PC-9 (cell line): ENCODE results near the gene YWHAE. TPM values are rescaled to one million over a fixed set of nuclear protein-coding genes. Genes with fewer than 3 reads are reported as not detected.
"Not testable (repeated sequence)": the region's sequence is repeated elsewhere in the genome, so short reads cannot be mapped to it uniquely, and the experiment has no call there.

Experiments
- BruUV-seq: library from RNA; stranded (reverse); fragments of 400-500 nt; replicated peaks from 2 replicates; lab custom pipeline; 2021; lab: Mats Ljungman, UMichigan
- CTCF ChIA-PET: fragments of 300-600 bp; sonication (Branson Sonifier 250); formaldehyde crosslinking; loops from one replicate; lab custom pipeline; 2022; ENCODE audit warnings: antibody characterized with exemption; lab: Charles Lee
- POLR2A ChIA-PET: fragments of 300-600 bp; sonication (Branson Sonifier 250); formaldehyde crosslinking; loops from one replicate; lab custom pipeline; 2022; ENCODE audit warnings: antibody characterized with exemption; ENCODE audit not compliant: unreplicated experiment; lab: Charles Lee
- DNase-seq, 2 experiments: peaks; one replicate each; pipeline versions ENCODE4 v3.0.0 to v3.0.0-alpha.2; 2015 to 2022; ENCODE audit warnings: mixed read lengths in 1 of 2
- H2AFZ ChIP-seq: fragments of 200-600 bp; sonication (generic); 2 replicates; pipeline ENCODE4 v1.8.1; 2017; ENCODE audit warnings: antibody characterized with exemption
- H3F3A ChIP-seq: fragments of 200-600 bp; sonication (generic); 2 replicates; pipeline ENCODE4 v1.8.1; 2017; ENCODE audit warnings: antibody characterized with exemption, mild to moderate bottlenecking, low read depth; ENCODE audit not compliant: insufficient read depth
- H3K27ac ChIP-seq: fragments of 200-600 bp; sonication (generic); 2 replicates; pipeline ENCODE4 v1.6.1; 2016; ENCODE audit warnings: mixed run types
- H3K27me3 ChIP-seq: fragments of 200-600 bp; sonication (generic); 2 replicates; pipeline ENCODE4 v1.6.1; 2016; ENCODE audit warnings: low read depth, mixed run types; ENCODE audit not compliant: insufficient read depth
- H3K36me3 ChIP-seq: fragments of 200-600 bp; sonication (generic); 2 replicates; pipeline ENCODE4 v1.6.1; 2016; ENCODE audit warnings: low read depth, mixed run types
- H3K4me1 ChIP-seq: fragments of 200-600 bp; sonication (generic); replicated peaks from 2 replicates; pipeline ENCODE4 v1.6.1; 2016; ENCODE audit warnings: mixed run types; ENCODE audit not compliant: insufficient read depth
- H3K4me2 ChIP-seq: fragments of 200-600 bp; sonication (generic); 2 replicates; pipeline ENCODE4 v1.6.1; 2017; ENCODE audit warnings: mixed run types
- H3K4me3 ChIP-seq: fragments of 200-600 bp; sonication (generic); 2 replicates; pipeline ENCODE4 v1.6.1; 2016; ENCODE audit warnings: mixed run types
- H3K79me2 ChIP-seq: fragments of 200-600 bp; sonication (generic); 2 replicates; pipeline ENCODE4 v1.6.1; 2017; ENCODE audit warnings: low read depth, mixed run types
- H3K9me2 ChIP-seq: fragments of 200-600 bp; sonication (generic); 2 replicates; pipeline ENCODE4 v1.8.1; 2017; ENCODE audit warnings: mild to moderate bottlenecking; ENCODE audit not compliant: insufficient read depth
- H3K9me3 ChIP-seq: fragments of 200-600 bp; sonication (generic); 2 replicates; pipeline ENCODE4 v1.8.1; 2016; ENCODE audit warnings: low read depth; ENCODE audit not compliant: insufficient read depth
- H4K20me1 ChIP-seq: fragments of 200-600 bp; sonication (generic); 2 replicates; pipeline ENCODE4 v1.8.1; 2017; ENCODE audit not compliant: insufficient read depth
- EZH2 ChIP-seq: fragments of 200-600 bp; sonication (generic); IDR thresholded peaks from 2 replicates; pipeline ENCODE4 v1.8.0; 2017; ENCODE audit warnings: antibody characterized with exemption, low read depth
- intact Hi-C: fragments of 100-400 bp; cut with micrococcal nuclease; formaldehyde crosslinking; loops from one replicate; pipeline ENCODE4 v1.10.0; 2022; ENCODE audit not compliant: unreplicated experiment
- total RNA-seq: library from RNA; stranded (reverse); gene quantifications from 2 replicates; pipeline ENCODE4 v1.2.3, GENCODE V29; 2021
- TF ChIP-seq, protein P1 (sequence below): fragments of 200-600 bp; sonication (generic); conservative IDR thresholded peaks from 2 replicates; pipeline ENCODE4 v1.6.1; 2017; ENCODE audit warnings: mixed run types, antibody characterized with exemption, mild to moderate bottlenecking, moderate library complexity

YWHAE gene
- total RNA-seq, 1 experiment from 2014 or later = 1,140 TPM

DNA sequence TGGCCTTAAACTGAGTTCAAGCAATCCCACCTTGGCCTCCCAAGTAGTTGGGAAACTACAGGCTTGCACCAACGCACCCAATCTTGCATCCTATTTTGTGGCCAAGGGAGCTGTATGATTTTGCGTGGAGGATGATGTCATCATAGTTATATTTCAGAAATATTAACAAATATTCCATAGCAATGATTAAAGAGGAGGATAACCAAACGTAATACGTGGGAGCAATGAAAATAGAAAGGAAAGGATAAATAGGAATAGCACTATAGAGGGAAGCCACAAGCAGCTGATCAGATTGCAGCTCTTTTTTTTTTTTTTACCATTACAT, 2.2 kb upstream of the YWHAE start:
- BruUV-seq = no TSS peak
- Histone ChIP-seq H3K4me1 (peaks cover 13% of the 10 kb centered on the region), H3K36me3 (peaks cover 12% of the 10 kb centered on the region), H3K9me2 (no peaks in the 10 kb centered on the region), H4K20me1 (peaks cover 21% of the 10 kb centered on the region), H3K79me2 (peaks cover 28% of the 10 kb centered on the region), H3K9me3 (no peaks in the 10 kb centered on the region), H3K4me2 (no peak overlapping the region), H3K27me3 (no peaks in the 10 kb centered on the region), H3K27ac (no peak overlapping the region), H3K4me3 (no peak overlapping the region), H3F3A (peaks cover 12% of the 10 kb centered on the region; the same call in 1 of the 2 replicates), H2AFZ (no peak overlapping the region)
- ChIA-PET POLR2A (interaction anchor here (0.6 to 0.7 kb wide), 2 partner anchors 37 to 60 kb away, joined by 3 to 4 read pairs; no protein-coding TSS in a partner anchor), CTCF (no interaction called here)
- intact Hi-C loops = no loop called here
- no peak for DNase-seq
- TF ChIP-seq, protein P1, sequence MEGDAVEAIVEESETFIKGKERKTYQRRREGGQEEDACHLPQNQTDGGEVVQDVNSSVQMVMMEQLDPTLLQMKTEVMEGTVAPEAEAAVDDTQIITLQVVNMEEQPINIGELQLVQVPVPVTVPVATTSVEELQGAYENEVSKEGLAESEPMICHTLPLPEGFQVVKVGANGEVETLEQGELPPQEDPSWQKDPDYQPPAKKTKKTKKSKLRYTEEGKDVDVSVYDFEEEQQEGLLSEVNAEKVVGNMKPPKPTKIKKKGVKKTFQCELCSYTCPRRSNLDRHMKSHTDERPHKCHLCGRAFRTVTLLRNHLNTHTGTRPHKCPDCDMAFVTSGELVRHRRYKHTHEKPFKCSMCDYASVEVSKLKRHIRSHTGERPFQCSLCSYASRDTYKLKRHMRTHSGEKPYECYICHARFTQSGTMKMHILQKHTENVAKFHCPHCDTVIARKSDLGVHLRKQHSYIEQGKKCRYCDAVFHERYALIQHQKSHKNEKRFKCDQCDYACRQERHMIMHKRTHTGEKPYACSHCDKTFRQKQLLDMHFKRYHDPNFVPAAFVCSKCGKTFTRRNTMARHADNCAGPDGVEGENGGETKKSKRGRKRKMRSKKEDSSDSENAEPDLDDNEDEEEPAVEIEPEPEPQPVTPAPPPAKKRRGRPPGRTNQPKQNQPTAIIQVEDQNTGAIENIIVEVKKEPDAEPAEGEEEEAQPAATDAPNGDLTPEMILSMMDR = no peak
- TF ChIP-seq EZH2 = no peak

DNA sequence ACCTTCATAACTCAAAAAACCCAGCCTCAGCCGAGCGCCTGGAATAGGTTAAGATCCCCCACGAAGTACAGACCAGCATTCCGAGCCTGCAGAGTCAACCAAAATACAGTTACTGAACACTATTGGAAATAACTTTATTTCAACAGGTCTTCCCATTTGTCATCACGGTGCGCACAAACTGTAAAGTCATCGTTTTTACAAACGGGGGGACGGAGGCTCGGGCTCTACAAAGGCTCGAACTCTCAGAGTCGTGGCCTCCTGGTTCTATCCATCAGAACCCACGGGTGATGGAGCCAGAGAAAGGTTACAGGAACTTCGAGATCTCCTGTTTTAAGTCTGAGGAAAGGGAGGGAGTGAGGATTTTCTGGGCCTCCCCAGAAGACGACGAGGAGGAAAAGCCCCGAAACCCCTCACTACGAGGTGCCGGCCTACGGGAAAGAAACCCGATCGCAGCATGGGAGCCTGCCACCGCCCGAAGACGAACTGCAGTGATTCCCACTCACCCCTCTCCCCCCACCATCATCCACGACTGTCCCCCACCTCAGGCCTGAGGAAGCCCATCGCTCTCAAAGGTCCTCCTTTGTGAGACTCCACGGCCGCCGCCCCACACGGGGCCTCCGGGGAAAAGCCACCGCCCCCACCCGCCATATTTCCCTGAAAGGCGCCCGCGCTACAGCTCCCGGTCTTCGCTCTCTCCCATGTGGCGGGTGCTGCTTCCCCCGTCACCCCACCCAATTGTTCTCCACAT, 917 bp downstream of the YWHAE start:
- H3K4me1 ChIP-seq = peaks cover 42% of the 10 kb centered on the region
- H3K27ac ChIP-seq = peak overlapping the region; percentile 96
- peak overlapping the region; percentile 97 for H3K4me2 ChIP-seq
- DNase-seq = no peak
- H2AFZ ChIP-seq = no peak overlapping the region
- TSS peak; percentile 26 for BruUV-seq
- intact Hi-C loops = loop anchor here (10.0 kb wide), 1 partner anchor 56 kb away; the partner anchor contains the start of gene CRK
- H3K27me3 ChIP-seq = no peaks in the 10 kb centered on the region
- peaks cover 31% of the 10 kb centered on the region for H3K36me3 ChIP-seq
- H3K9me2 ChIP-seq = no peaks in the 10 kb centered on the region
- no peak for TF ChIP-seq EZH2
- H3K9me3 ChIP-seq = no peaks in the 10 kb centered on the region
- H3K4me3 ChIP-seq = peak overlapping the region; percentile 96
- peaks cover 59% of the 10 kb centered on the region for H3K79me2 ChIP-seq
- CTCF ChIA-PET = interaction anchor here (0.7 kb wide), 1 partner anchor 48 kb away, joined by 4 read pairs; no protein-coding TSS in a partner anchor
- H3F3A ChIP-seq = peaks cover 34% of the 10 kb centered on the region; the same call in 1 of the 2 replicates
- POLR2A ChIA-PET = interaction anchor here (0.6 to 0.7 kb wide), 2 partner anchors 32 to 85 kb away, joined by 7 to 11 read pairs; no protein-coding TSS in a partner anchor
- H4K20me1 ChIP-seq = peaks cover 52% of the 10 kb centered on the region

DNA sequence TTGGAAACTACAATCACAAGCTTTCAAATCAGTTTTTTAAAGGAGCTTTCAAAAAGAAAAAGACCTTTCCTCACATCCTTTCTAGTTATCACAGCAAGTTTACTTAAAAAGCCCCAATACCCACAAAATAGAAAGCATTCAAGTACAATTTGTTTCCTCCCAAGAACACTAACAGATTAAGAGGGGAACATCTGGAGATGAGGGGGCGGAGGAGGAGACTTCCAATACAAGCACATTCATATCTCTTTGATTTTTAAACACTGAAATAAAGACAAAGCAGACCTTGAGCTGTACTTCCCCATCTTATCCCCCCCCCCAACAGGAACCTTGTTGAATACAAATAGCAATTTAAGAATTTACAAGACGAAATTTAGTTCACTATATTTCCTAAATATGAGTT, 2.0 kb downstream of the YWHAE start:
- Histone ChIP-seq H3K4me2 (peak overlapping the region; percentile 97), H4K20me1 (peaks cover 63% of the 10 kb centered on the region), H3K9me3 (no peaks in the 10 kb centered on the region), H3K79me2 (peaks cover 70% of the 10 kb centered on the region), H2AFZ (no peak overlapping the region), H3K36me3 (peaks cover 34% of the 10 kb centered on the region), H3K27me3 (no peaks in the 10 kb centered on the region), H3K4me1 (peaks cover 53% of the 10 kb centered on the region), H3K27ac (peak overlapping the region; percentile 96; the same call in 1 of the 2 replicates), H3K4me3 (peak overlapping the region; percentile 96), H3F3A (peaks cover 43% of the 10 kb centered on the region; the same call in 1 of the 2 replicates), H3K9me2 (no peaks in the 10 kb centered on the region)
- intact Hi-C loops = loop anchor here (10.0 kb wide), 1 partner anchor 57 kb away; the partner anchor contains the start of gene CRK
- no peak for DNase-seq
- no TSS peak for BruUV-seq
- ChIA-PET CTCF (interaction anchor here (1.2 kb wide), 1 partner anchor 33 kb away, joined by 4 read pairs; no protein-coding TSS in a partner anchor), POLR2A (interaction anchor here (0.6 to 0.7 kb wide), 3 partner anchors 12 to 90 kb away, joined by 3 to 4 read pairs (median 3); no protein-coding TSS in a partner anchor)
- TF ChIP-seq EZH2 = no peak

DNA sequence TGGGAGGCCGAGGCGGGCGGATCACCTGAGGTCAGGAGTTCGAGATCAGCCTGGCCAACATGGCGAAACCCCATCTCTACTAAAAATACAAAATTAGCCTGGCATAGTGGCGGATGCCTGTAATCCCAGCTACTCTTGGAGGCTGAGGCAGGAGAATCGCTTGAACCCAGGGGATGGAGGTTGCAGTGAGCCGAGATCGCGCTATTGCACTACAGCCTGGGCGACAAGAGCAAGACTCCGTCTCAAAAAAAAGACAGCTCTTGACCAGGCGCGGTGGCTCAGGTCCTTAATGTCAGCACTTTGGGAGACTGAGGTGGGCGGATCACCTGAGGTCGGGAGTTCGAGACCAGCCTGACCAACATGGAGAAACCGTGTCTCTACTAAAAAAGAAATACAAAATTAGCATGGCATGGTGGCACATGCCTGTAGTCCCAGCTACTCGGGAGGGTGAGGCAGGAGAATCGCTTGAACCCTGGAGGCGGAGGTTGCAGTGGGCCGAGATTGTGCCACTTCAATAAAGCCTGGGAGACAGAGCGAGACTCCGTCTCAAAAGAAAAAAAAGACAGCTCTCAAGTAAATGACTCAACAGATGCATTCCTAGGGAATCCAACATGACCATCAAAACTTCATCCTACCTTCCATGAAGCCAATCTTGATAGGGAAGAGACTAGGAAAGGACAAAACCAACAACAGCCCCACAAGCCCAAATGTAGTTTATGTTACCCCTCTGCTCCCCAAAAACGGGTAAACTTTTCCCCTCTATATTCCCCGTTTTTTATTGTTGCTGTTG, 4.0 kb downstream of the YWHAE start:
- BruUV-seq, H3K27ac ChIP-seq, POLR2A ChIA-PET, H3K9me2 ChIP-seq, CTCF ChIA-PET, H3K4me3 ChIP-seq, H2AFZ ChIP-seq, H3K27me3 ChIP-seq, H3K9me3 ChIP-seq, DNase-seq: not testable (repeated sequence)
- Histone ChIP-seq H4K20me1 (peaks cover 82% of the 10 kb centered on the region), H3K4me1 (peaks cover 72% of the 10 kb centered on the region), H3K79me2 (peaks cover 90% of the 10 kb centered on the region), H3K36me3 (peaks cover 41% of the 10 kb centered on the region), H3K4me2 (peak overlapping the region; percentile 29; the same call in 1 of the 2 replicates), H3F3A (peaks cover 57% of the 10 kb centered on the region)
- intact Hi-C loops = loop anchor here (2.0 to 10.0 kb wide), 2 partner anchors 27 to 59 kb away; partner anchors contain the start of gene CRK
